Measurements from ENCODE around the gene STX11.

Gene STX11

GRCh38 chr6:144155529-144155928 is 5.2 kb downstream of the STX11 start:
- TF ChIP-seq CTCF (IDR thresholded peaks at IDR 0.05; ENCODE audit: low read depth, low read length, missing control alignments) = no peak
- DNase-seq (ENCODE audit: extremely low read depth, low read depth) = no peak
- no peak overlapping the region for H3K4me3 ChIP-seq (replicated peaks; ENCODE audit: low read depth, low read length)

GRCh38 chr6:144156338-144156737 is 6.0 kb downstream of the STX11 start:
- TF ChIP-seq CTCF (IDR thresholded peaks at IDR 0.05; ENCODE audit: low read depth, low read length, missing control alignments) = no peak
- no peak overlapping the region for H3K4me3 ChIP-seq (replicated peaks; ENCODE audit: low read depth, low read length)
- no peak for DNase-seq (ENCODE audit: extremely low read depth, low read depth)

- no peak for TF ChIP-seq CTCF (IDR thresholded peaks at IDR 0.05; ENCODE audit: low read depth, low read length, missing control alignments)
- no peak for DNase-seq (ENCODE audit: extremely low read depth, low read depth)
- H3K4me3 ChIP-seq (replicated peaks; ENCODE audit: low read depth, low read length) = no peak overlapping the region
These were observed 6.7 kb downstream of the STX11 start for GRCh38 chr6:144156991-144157390.

- no peak for TF ChIP-seq CTCF (IDR thresholded peaks at IDR 0.05; ENCODE audit: low read depth, low read length, missing control alignments)
- DNase-seq (ENCODE audit: extremely low read depth, low read depth) = no peak
- H3K4me3 ChIP-seq (replicated peaks; ENCODE audit: low read depth, low read length) = no peak overlapping the region
These were observed 7.8 kb downstream of the STX11 start for GRCh38 chr6:144158133-144158532.

- no peak for DNase-seq (ENCODE audit: extremely low read depth, low read depth)
- no peak overlapping the region for H3K4me3 ChIP-seq (replicated peaks; ENCODE audit: low read depth, low read length)
- no peak for TF ChIP-seq CTCF (IDR thresholded peaks at IDR 0.05; ENCODE audit: low read depth, low read length, missing control alignments)
These were observed 8.9 kb downstream of the STX11 start for GRCh38 chr6:144159223-144159622.

- no peak for TF ChIP-seq CTCF (IDR thresholded peaks at IDR 0.05; ENCODE audit: low read depth, low read length, missing control alignments)
- DNase-seq (ENCODE audit: extremely low read depth, low read depth) = no peak
- no peak overlapping the region for H3K4me3 ChIP-seq (replicated peaks; ENCODE audit: low read depth, low read length)
These were observed 9.4 kb downstream of the STX11 start for GRCh38 chr6:144159742-144160141.

- no peak for TF ChIP-seq CTCF (IDR thresholded peaks at IDR 0.05; ENCODE audit: low read depth, low read length, missing control alignments)
- DNase-seq (ENCODE audit: extremely low read depth, low read depth) = no peak
These were observed 10.2 kb downstream of the STX11 start for GRCh38 chr6:144160431-144161005.

More at GRCh38 chr6:144160431-144161005, 10.2 kb downstream of the STX11 start:
- H3K4me3 ChIP-seq (replicated peaks; ENCODE audit: low read depth, low read length) = no peak overlapping the region
